GM12892 (cell line): ENCODE measurements around the gene RTL10.

Experiments used
- POLR2A ChIP-seq: IDR thresholded peaks from 2 replicates; pipeline ENCODE4 v1.6.1; 2011; ENCODE audit warnings: low read depth, low read length, control low read depth
- TAF1 ChIP-seq: IDR thresholded peaks from 2 replicates; pipeline ENCODE4 v1.6.1; 2011; ENCODE audit warnings: low read depth, mild to moderate bottlenecking, control low read depth, low read length, borderline replicate concordance

DNA sequence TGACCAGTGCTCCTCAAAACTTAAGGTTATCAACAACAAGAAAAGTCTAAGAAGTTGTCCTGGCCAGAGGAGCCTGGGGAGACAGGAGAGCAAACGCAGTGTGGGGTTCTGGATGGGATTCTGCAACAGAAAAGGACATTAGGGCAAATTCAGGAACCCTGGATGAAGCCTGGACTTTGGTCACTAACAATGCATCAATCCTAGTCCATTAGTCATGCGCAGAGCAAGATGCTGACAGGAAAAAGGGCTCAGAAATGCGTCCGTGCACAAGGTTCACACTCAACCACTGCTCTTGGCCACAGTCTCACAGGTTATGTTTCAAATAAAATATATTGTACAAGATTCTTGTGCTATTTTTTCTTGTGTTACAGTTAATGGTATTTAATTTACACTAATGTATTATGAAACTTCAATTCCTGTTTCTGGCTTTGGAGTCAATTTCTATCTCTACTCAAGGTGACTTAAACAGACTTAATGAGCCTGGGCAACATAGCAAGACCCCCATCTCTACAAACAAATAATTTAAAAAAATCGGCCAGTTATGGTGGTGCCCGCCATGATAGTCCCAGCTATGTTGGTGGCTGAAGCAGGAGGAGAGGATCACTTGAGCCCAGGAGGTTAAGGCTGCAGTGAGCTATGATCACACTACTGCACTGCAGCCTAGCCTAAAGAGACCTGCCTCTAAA, 13.6 kb downstream of the RTL10 start:
- TF ChIP-seq POLR2A (no peak), TAF1 (no peak)
